IMR-90 (cell line): ENCODE results near the gene DCC.

ENCODE experiments used
- BHLHE40 ChIP-seq: fragments of 150-350 bp; IDR thresholded peaks from 2 replicates; pipeline ENCODE4 v1.6.1; 2016; ENCODE audit warnings: mild to moderate bottlenecking, low read depth, low read length
- CTCF ChIP-seq: conservative IDR thresholded peaks from 2 replicates; pipeline ENCODE4 v1.5.1; 2012; ENCODE audit warnings: mild to moderate bottlenecking, low read depth, low read length, improper control_type of control experiment
- FOS ChIP-seq: fragments of 150-350 bp; IDR thresholded peaks from 2 replicates; pipeline ENCODE4 v1.6.1; 2016; ENCODE audit warnings: low read depth, low read length
- SMC3 ChIP-seq: fragments of 150-350 bp; IDR thresholded peaks from 2 replicates; pipeline ENCODE4 v1.6.1; 2016; ENCODE audit warnings: low read depth, mild to moderate bottlenecking, antibody characterized with exemption, low read length, moderate library complexity
- USF2 ChIP-seq: fragments of 150-350 bp; IDR thresholded peaks from 2 replicates; pipeline ENCODE4 v1.6.1; 2017; ENCODE audit warnings: mild to moderate bottlenecking, antibody characterized with exemption, low read length, low read depth

GRCh38 chr18:52826994-52827393, 487.0 kb downstream of the DCC start:
- TF ChIP-seq CTCF (no peak), USF2 (no peak), FOS (no peak), SMC3 (no peak), BHLHE40 (no peak)
